ENCODE data around the gene CALB2. TPM values are rescaled to one million over a fixed set of nuclear protein-coding genes. Genes with fewer than 3 reads are reported as not detected.

CALB2 gene
- total RNA-seq, 1 donor from 2014 or later = not detected

DNA sequence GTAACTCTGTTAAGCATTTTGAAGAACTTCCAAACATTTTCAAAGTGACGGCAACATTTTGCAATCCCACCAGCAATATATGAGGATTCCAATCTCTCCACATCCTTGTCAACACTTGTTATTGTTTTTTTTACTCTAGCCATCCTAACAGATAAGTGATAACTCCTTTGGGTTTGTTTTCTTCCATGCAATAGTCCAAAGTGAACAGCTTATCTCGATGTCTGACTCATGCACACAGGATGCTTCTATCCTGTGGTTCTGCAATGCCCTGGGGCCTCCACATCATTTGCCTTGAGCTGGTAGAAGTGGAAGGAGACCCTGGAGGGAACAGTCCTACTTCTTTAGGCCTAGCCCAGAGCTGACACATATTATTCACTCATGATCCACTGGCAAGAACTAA, 70.4 kb downstream of the CALB2 start:
- peaks cover 7% of the 10 kb centered on the region for H3K9me3 Mint-ChIP-seq
- H3K27me3 Mint-ChIP-seq = peaks cover 41% of the 10 kb centered on the region
- H3K4me1 Mint-ChIP-seq = peaks cover 3% of the 10 kb centered on the region
- ChIA-PET POLR2A (no interaction called here), CTCF (interaction anchor here (1.6 kb wide), 1 partner anchor 16 kb away, joined by 5 read pairs; no protein-coding TSS in a partner anchor)
- ATAC-seq (ENCODE audit: low read depth) (no peak), DNase-seq (no peak)
- intact Hi-C loops (cut with micrococcal nuclease) = no loop called here
- H3K27ac Mint-ChIP-seq = no peak overlapping the region
- TF ChIP-seq, protein P1, sequence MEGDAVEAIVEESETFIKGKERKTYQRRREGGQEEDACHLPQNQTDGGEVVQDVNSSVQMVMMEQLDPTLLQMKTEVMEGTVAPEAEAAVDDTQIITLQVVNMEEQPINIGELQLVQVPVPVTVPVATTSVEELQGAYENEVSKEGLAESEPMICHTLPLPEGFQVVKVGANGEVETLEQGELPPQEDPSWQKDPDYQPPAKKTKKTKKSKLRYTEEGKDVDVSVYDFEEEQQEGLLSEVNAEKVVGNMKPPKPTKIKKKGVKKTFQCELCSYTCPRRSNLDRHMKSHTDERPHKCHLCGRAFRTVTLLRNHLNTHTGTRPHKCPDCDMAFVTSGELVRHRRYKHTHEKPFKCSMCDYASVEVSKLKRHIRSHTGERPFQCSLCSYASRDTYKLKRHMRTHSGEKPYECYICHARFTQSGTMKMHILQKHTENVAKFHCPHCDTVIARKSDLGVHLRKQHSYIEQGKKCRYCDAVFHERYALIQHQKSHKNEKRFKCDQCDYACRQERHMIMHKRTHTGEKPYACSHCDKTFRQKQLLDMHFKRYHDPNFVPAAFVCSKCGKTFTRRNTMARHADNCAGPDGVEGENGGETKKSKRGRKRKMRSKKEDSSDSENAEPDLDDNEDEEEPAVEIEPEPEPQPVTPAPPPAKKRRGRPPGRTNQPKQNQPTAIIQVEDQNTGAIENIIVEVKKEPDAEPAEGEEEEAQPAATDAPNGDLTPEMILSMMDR (IDR thresholded peaks at IDR 0.05) = no peak
- H3K36me3 Mint-ChIP-seq (ENCODE audit: low read depth) = no peaks in the 10 kb centered on the region
- no peak overlapping the region for H3K4me3 Mint-ChIP-seq

DNA sequence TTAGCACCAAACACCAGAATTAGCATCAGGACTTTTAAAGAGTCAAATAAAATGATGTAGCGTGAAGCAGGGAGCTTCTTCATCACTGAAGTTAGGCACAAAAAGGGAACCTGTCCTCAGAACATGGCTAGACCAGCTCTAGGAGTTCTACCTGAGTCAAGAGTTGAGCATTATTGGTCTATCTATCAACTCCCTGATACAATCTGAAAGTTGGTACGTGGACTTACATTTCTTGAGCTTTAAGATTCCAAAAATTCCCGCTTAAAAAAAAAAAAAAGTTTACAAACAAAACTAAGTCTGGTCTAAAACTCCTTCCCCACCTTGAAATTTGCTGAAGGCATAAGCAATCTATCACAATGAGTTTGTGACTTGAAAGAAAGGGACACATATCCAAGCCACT, 71.1 kb downstream of the CALB2 start:
- Mint-ChIP-seq H3K4me1 (peaks cover 3% of the 10 kb centered on the region), H3K4me3 (no peak overlapping the region), H3K27me3 (peaks cover 36% of the 10 kb centered on the region), H3K36me3 (ENCODE audit: low read depth) (no peaks in the 10 kb centered on the region), H3K27ac (no peak overlapping the region), H3K9me3 (peaks cover 7% of the 10 kb centered on the region)
- intact Hi-C loops (cut with micrococcal nuclease) = no loop called here
- TF ChIP-seq, protein P1 (IDR thresholded peaks at IDR 0.05) = no peak
- ChIA-PET POLR2A (no interaction called here), CTCF (interaction anchor here (1.6 kb wide), 1 partner anchor 17 kb away, joined by 5 read pairs; no protein-coding TSS in a partner anchor)
- ATAC-seq (ENCODE audit: low read depth) (no peak), DNase-seq (no peak)

DNA sequence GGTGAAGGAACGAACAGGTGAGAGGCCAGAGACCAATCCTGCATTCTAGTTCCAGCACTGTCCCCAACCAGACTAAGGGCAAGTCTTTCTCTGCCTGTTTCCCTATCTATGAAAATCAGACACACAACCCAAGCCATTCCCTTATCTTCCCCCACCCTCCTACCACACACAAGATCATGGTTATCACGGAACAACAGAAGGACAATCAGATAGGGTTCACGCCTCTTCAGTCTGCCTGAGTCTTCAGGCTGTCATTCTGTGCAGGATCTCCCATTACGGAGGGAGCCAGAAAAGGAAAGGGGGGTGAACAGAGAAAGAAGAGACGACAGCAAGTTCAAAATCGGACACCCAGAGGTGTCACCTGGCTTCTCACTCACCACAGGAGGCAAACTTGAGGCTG, 72.2 kb downstream of the CALB2 start:
- intact Hi-C loops (cut with micrococcal nuclease) = no loop called here
- ATAC-seq (ENCODE audit: low read depth) (no peak), DNase-seq (no peak)
- CTCF ChIA-PET = interaction anchor here (1.6 kb wide), 1 partner anchor 18 kb away, joined by 5 read pairs; no protein-coding TSS in a partner anchor
- TF ChIP-seq, protein P1 (IDR thresholded peaks at IDR 0.05) = no peak
- Mint-ChIP-seq H3K27me3 (peaks cover 27% of the 10 kb centered on the region), H3K4me1 (peaks cover 3% of the 10 kb centered on the region), H3K9me3 (peaks cover 7% of the 10 kb centered on the region), H3K27ac (no peak overlapping the region), H3K36me3 (ENCODE audit: low read depth) (no peaks in the 10 kb centered on the region), H3K4me3 (no peak overlapping the region)
- POLR2A ChIA-PET = no interaction called here

DNA sequence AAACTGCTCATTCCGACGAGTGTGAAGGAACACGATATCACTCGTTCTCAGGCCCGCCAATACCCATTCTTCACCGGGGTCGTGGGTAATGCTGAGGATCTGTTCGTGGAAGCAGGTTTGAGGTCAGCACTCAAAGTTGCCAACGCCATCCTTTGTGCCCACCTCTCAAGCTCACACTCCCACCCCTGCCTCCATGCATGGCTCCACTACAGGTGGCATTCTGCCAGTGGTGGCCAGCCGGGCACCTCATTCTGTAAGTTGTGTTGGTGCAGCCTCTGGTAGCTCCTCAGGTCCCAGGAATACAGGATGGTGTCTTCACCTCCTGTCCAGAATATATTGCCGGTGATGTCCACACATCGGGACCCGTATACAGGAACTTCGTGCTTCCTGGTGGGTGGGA, 72.7 kb downstream of the CALB2 start:
- POLR2A ChIA-PET = no interaction called here
- H3K27me3 Mint-ChIP-seq = peaks cover 27% of the 10 kb centered on the region
- no peaks in the 10 kb centered on the region for H3K36me3 Mint-ChIP-seq (ENCODE audit: low read depth)
- TF ChIP-seq, protein P1 (IDR thresholded peaks at IDR 0.05) = no peak
- no peak overlapping the region for H3K27ac Mint-ChIP-seq
- CTCF ChIA-PET = no interaction called here
- DNase-seq (no peak), ATAC-seq (ENCODE audit: low read depth) (no peak)
- no peak overlapping the region for H3K4me3 Mint-ChIP-seq
- H3K9me3 Mint-ChIP-seq = peaks cover 7% of the 10 kb centered on the region
- H3K4me1 Mint-ChIP-seq = peaks cover 3% of the 10 kb centered on the region
- intact Hi-C loops (cut with micrococcal nuclease) = no loop called here

DNA sequence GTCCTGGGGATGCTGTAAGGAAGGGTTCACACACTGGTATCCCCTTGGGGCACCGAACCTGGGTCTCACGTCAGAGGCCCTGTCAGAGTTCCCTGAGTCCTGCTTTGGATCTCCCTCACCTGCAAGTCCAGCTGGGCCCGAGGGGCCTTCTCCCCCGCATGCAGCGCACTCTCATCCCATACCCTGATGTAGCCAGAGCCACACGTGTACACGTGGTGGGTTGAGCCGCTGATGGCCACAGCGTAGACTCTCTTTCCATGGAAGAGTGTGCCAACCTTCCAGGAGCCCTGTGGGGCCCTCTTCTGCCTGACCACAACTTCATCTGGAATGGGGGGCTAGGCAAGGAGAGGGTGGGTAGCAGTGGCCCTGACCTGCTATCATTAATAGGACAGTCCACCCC, 73.5 kb downstream of the CALB2 start:
- POLR2A ChIA-PET = no interaction called here
- DNase-seq (no peak), ATAC-seq (ENCODE audit: low read depth) (no peak)
- Mint-ChIP-seq H3K36me3 (ENCODE audit: low read depth) (no peaks in the 10 kb centered on the region), H3K4me1 (no peaks in the 10 kb centered on the region), H3K27ac (no peak overlapping the region), H3K9me3 (peaks cover 7% of the 10 kb centered on the region), H3K4me3 (no peak overlapping the region), H3K27me3 (peaks cover 21% of the 10 kb centered on the region)
- CTCF ChIA-PET = no interaction called here
- intact Hi-C loops (cut with micrococcal nuclease) = no loop called here
- TF ChIP-seq, protein P1 (IDR thresholded peaks at IDR 0.05) = no peak

Measured in activated B cell treated with CpG ODN at 0.5 μM for 24 hours (primary cell).